GM18498 (cell line): ENCODE results near the gene KPNA1.

Experiments used
- ATAC-seq: cut with Tn5 transposase; IDR thresholded peaks from one replicate; pipeline ENCODE4 v1.9.1; 2021; ENCODE audit warnings: mild to moderate bottlenecking, moderate library complexity; ENCODE audit not compliant: unreplicated experiment

Gene KPNA1

DNA sequence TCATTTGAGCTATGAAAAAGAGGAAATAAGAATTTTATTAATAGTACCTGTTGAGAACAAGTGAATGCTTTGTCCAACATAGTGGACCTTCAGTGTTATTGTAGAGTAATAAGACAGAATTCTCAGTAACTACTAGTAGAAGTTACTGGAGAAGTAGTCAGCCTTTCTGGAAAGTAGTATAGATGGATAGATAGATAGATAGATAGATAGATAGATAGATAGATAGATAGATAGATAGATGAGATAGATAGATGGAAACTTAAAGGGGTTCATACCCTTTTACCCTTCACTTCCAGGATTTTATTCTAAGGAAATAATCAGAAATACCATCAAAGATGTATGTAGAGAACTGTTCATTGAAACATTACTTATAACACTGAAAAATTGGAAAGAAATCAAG lies 125.5 kb downstream of the KPNA1 start:
- ATAC-seq: no peak

DNA sequence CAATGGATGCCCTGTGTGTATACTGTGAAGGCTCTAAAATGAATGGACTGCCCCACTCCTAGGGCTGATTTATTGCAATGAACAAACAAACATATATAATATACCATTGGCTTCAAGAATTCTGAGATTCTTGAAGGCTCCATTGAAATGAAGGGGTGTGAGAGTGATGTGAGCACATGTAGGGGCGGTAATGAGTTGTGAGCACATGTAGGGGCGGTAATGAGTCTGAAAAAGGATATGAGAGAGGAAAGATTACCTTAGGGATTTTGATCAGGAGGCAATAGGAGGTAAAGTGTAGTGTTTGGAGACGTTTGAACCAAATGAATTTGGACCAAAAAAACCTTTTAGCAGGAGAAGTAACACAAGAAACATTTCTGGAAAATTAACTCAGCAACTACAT lies 127.0 kb downstream of the KPNA1 start:
- ATAC-seq: no peak

DNA sequence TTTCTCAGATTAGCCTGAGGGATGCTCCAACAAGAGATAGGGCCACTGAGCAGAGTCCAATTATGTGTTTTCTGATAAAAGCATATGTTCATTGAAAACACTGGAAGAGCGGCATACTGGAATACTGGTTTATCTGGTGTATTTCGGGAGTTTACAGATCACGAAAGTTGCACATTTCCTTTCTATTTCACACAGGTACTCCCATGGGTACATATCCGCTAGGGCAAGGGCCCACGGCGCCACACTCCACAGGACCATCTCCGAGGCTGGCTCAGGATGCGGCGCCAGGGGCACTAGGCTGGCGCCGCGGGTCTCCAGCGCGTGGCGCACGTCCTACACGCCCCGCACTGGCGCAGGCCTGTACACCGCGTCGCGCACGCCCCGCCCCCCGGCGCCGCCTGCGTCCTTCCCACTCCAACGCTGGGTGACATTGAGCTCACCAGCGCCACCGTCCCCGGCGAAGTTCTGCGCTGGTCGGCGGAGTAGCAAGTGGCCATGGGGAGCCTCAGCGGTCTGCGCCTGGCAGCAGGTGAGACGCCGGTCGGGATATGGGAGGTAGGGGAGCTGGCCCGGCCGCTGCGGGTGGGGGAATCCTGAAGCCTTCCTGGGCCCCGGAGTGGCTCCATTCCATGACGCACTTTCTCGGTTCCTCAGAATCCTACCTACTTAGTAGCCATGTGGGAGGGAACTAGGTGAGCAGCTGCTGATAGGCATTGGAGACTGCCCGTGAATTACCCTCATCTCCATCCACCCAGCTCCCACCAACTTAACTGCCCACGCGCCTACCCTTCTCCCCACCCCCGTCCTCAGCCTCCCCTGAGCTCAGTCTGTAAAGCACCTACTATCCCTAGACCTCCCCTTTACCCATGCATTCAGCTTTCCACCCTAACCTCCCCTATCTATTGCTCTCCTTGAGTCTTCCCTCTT lies 130.7 kb downstream of the KPNA1 start, which contains the start of gene FAM162A:
TSS of gene FAM162A (plus strand) at position 412 of the 927 bp plus-strand sequence. CDS start at position 496, 84 bp downstream.
- ATAC-seq: peak; percentile 95

DNA sequence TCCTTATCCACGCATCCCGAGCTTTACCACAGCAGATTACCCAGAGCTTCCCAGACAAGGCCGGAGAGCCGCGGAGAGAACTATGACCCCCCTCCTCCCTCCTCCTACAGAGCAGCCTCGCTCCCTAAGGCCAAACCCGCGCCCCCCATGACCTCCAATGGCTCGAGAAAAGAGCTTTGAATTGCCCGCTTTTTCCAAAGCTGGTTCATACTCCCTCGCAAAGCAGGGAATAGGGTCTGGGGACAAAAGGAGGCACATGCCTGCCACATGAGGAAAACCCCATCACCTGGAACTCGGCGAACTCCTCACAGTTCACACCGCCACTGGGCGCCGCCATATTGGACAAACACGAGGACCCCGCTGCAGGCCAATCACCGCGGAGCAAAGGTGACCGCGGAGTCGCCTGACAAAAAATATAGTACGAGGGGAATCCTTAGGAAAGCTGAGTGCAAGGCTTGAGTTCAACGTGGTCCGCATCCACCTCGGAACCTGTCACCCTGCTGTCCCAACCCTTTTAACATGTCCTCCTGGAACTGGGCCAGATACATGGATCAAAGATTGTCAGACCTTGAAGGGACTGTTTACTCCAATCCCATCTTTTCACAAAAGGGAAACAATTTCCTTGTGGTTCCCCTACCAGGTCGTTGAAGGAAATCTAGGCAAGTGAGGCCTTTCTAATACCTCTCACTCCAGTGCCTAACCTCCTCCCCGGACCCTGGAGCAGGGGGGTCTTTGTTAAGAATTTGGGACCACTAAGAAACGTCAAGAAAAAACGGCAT lies 131.7 kb downstream of the KPNA1 start, which contains the start of gene MIX23:
TSS of gene MIX23 (minus strand) at position 344 of the 779 bp plus-strand sequence. CDS start at position 337, 7 bp downstream.
- ATAC-seq: peak; percentile 40

DNA sequence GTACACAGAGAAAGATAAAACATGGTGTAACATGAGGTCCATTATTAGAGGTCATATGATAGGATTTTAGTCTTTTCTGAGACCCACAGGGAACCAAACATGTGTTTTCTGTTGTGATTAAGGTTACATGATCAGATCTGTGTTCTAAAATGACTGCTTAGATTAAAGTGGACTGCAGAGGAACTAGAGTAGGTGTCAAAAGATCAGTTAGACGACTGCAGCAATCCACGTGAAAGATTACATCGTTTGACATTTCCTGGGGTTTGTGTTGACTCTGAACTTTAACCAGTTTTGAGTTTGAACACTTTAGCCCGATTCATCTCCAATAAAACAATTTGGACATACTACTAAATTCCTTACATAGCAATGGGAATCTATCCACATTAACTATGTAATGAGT lies 136.8 kb downstream of the KPNA1 start:
- no peak for ATAC-seq

DNA sequence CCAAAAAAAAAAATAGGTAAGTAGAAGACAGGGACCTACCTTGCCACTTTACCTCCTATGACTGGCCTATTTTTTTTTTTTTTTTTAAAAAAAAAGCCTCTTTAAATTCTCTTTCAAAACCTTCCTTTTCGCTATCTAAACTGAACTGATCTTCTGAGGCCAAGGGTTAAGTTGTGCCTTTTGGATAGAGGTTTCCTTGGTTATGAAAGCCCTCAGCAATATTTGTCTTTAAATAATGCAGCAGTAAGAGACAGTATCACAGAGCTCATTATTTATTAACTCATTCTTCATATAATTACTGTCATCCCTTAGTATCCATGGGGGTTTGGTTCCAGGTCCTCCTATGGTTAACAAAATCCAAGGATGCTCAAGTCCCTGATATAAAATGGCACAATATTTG lies 140.7 kb downstream of the KPNA1 start:
- no peak for ATAC-seq
